Lung microvascular endothelial cell (primary cell): ENCODE data around the gene MARCHF10. TPM values are rescaled to one million over a fixed set of nuclear protein-coding genes. Genes with fewer than 3 reads are reported as not detected.

Source experiments
- DNase-seq, 2 donors: peaks; one replicate each; pipeline versions ENCODE4 v3.0.0 to v3.0.0-alpha.2; 2010; ENCODE audit warnings: low read depth in 2 of 2
- total RNA-seq: library from RNA; depleted of rRNA; stranded (reverse); fragments of >200 nt; gene quantifications from 2 replicates; pipeline ENCODE4 v1.2.1, GENCODE V29; 2014

The MARCHF10 gene
- total RNA-seq, 1 donor from 2014 or later = under 0.01 TPM

DNA sequence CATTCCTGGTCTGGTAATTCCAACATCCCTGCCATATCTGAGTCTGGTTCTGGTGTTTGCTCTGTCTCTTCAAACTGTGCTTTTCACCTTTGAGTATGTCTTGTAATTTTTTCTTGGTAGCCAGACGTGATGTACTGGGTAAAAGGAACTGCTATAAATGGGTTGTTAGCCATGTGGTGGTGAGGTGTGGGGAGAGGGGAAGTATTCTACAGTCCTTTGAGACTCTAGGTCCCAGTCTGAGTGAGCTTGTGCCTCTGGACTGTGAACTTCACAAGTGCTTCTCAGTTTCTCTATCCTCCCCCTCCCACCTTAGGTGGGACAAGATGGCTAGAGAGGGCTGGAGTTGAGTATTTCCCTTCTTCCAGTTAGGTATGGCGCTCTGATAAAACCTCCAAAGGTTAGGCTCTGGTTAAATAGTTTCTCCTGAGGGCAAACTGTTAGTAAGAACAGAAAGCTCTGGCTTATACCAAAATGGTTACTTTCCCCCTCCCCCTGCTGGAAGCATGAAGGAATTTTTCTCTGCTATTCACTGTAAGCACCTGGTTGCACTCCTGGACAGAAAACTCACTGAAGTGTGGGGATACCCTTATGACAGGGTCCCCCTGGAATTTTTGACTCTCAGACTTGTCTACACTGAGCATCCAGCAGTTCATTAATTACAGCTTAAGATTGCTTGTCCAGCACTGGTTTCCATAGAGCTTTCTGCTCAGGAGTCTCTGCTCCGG is 87.8 kb downstream of the MARCHF10 start:
- peak in 1 of 2 donors; percentile 56 for DNase-seq

DNA sequence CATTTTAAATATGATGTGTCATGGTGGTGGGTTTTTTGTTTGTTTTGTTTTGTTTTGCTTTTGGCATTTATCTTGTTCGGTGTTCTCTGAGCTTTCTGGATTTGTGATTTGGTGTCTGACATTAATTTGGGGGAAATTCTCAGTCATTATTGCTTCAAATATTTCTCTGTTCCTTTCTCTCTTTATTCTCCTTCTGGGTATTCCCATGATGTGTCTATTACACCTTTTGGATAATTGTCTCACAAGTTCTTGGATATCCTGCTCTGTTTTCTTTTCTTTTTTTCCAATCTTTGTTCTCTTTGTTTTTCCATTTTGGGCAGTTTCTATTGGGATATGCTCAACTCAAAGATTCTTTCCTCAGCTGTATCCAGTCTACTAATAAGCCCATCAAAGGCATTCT is 88.5 kb downstream of the MARCHF10 start:
- no peak for DNase-seq

DNA sequence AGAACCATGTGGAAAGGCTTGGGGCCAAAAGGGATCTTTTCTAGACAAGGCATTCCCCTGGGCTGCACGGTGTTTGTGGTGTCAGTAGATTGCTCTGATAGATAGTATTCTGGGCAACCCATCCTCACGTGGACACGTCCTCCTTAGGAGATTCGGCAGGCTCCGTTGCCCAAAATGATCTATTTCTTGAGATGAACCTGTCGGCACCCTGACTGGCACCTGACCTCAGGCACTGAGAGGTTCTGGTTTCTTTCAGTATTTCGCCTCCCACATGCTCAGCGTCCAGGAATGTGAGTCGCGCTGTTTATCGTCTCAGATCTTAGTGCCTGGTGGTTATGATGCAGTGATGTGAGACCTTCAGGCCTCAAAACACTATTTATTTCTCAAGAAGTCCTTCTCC is 89.7 kb downstream of the MARCHF10 start:
- no peak for DNase-seq

DNA sequence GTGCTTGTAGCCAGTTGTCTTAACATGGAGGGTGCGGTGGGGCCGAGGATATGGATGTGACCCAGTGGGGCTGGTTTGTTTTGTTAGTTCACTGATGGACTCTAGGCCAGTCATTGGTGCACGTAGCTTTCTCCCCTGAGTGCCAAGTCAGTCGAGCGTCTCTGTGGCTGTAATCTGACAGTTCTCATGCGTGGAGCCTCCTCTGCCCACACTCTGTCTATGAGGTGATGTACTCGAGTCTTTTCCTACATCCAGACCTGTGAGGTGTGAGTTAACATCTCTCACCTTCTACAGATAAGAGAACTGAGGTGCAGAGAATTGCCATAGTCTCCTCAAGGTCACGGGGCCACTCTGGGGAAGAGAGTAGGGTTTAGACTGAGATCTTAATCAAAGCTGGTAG is 90.2 kb downstream of the MARCHF10 start:
- DNase-seq = no peak

DNA sequence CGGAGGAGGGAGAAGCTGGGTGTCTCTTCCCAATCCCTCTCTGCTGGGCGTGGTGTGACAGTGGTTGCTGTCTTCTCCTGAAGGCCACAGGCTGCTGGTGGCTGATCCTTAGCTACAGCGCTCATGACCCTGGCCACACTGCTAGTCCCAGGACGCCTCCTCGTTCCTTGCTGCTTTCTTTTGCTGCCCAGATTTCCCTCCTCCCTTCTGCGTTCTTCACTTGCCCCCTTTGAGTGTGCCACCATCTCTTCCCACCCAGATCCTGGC is 90.6 kb downstream of the MARCHF10 start:
- no peak for DNase-seq

DNA sequence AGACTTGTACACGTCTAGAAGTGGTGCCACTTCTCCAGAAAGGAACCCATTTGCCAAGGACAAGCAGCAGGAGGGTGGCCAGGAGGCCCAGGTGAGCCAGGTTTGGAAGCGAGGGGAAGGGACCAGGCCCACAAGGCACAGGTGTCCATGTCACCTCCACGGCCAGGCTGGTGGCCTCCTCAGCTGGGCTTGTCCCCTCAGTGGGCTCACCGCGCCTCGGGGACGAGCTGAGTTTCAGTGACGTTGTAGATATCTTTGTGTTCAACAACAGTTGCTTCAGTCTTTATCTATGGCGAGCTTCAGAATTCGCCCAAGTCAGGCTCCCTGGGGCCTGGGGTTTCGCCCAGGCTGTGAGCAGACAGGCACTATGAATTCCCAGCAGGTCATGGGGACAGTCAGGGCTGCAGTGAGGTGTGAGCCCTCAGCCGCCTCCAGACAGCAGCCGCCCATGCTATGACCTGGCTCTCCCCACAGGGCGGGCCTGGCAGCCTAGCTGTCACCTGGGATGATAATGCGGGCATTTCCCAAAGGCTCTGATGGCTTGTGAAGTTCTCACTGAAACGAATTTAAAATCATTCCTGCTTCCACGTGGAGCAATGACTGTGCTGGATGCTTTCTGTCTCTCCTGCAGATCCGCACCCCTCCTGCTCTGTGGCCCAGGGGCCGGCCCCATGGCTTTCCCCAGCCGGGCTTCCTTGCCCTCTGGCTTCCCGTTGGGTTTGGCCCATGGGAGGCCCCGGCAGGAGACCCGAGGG is 91.1 kb downstream of the MARCHF10 start:
- DNase-seq = no peak

DNA sequence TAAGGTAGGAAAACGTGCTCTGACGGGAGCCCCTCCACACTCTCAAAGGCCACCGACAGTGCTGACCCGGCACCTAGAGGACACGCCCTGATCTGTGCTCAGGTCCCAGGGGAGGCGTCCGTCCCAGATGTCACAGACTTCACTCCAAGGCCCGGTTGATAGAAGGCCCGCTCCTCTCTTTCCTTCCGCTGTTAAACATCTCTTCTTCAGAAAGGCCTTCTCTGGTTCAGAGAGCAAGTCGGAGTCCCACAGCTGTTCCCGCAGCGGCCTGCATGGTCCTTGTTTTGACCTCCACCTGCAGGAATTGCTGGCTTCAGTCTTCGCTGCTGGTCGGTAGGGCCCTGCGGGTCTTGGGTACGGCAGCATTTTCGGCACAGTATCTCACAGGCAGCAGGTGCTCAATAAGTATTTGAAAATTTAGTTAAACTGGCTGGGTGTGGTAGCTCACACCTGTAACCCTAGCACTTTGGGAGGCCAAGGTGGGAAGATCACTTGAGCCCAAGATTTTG is 92.2 kb downstream of the MARCHF10 start:
- DNase-seq = no peak

DNA sequence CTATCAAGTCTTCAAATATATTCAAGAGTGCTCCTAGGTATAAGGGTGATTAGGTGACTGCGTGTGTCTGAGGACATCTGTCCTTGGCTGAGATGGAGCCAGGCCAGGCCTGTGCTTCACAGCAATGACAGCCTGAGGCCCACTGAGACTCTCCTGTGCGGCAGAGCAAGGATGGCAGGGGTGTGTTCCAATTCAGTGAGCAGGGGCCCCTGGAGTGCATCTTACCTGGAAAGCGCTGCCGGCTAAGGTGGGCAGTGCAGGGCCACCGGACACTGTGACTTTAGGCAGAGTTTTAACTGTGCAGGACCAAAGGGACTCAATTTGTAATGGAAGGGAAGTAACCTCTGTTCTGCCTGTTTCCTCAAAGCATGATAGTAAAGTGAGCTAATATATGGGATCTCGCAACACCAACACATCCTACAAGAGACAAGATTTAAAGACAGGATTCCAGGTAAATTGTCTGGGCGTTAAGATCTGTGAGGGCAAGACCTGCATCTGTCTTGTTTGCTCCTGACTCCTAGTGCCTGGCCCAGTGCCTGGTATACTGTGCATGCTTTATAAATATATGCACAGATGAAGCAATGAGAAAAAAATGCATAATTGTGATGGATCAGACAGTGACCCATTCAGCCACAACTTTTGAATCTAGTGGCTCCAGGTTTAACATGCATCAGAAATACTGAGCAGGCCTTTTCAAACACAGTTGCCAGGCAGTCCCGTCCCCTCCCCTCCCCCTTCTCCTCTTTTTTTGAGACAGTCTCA is 93.9 kb downstream of the MARCHF10 start:
- DNase-seq = no peak

DNA sequence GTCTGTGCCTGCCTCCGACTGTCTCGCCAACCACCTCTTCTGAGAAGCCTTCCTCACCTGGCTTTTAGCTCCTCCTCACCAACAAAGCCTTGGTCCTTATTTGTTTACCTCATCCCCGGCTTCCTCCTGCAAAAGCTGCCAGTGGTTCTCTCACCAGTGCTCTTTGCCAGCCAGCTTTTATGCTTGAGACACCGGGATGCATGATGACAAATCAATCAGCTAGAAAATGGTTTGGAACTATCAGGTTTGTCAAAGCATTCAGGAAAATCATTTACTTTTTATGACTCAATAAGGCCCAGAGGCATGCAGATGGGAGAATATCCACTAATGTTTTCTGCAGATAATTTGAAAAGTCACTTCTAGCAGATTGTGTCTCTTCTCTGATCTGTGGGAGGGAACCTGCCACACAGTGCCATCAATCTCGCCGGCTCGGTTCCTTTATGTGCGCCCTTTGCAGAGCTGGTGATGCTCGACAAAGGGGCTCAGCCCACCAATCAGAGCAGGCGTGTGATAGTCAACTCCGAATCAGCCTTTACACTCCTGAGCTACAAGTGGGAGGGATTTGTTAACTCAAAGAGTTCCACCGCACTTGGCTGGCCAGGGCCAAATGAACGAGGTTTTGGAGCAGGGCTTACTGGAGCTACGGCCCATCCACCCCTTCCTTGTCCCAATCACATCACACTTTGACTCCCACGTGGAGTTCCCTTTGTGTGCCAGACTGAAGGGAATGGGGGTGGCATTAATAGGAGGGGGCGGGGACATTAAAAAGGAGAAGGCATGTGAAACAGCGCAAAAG is 94.8 kb downstream of the MARCHF10 start:
- DNase-seq = no peak

DNA sequence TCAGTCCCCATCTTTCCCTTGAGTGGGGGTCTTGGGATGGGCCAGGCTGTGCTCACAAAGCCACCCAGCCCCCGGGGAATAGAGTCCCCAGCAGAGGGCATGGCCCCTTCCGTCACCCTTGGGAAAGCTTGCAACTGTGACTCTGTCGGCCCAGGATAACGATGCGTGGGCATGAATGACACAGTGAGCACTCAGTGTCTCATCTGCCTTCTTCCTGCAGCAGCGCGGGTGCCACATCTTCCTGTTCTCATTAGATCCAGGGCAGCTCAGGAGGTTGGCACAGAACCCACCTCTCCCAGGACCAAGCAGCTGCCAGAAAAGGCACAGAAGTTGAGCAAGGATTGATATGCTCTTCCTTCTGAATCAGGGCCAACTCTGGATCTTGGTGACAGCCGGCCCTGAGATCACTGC is 95.9 kb downstream of the MARCHF10 start:
- no peak for DNase-seq

DNA sequence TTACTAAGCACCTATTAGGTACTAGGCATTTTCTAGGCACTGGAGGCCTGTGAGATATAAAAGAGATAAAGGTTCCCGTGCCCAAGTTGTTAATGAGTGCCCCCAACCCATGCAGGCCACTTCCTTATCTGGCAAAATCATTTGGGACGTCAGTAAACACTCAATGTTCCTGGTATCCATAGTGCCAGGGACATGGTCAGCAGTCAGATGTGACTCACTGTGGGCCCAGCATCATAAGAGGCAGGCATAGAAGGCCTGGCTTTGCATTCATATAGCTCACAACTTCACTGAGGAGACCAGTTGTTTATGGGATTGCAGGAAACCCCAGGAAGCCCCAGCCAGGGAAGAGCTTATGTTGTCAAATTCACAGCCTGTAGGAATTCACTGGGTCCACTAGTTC is 99.5 kb downstream of the MARCHF10 start:
- DNase-seq = no peak

DNA sequence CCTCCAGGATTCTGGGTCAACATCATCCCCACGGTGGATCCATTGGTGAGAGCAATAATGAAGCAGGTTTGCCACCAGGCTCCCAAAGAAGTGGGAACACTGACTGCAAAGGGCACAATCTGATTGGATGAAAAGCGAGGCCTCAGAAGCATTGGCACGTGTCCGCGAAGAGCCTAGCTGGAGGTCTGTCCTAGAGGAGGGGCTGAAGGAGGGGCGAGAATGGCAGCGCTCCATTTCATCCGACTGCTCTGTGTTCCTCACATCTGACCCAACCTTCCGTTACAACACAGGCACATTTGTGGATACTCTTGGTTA is 100.7 kb downstream of the MARCHF10 start:
- DNase-seq = no peak

DNA sequence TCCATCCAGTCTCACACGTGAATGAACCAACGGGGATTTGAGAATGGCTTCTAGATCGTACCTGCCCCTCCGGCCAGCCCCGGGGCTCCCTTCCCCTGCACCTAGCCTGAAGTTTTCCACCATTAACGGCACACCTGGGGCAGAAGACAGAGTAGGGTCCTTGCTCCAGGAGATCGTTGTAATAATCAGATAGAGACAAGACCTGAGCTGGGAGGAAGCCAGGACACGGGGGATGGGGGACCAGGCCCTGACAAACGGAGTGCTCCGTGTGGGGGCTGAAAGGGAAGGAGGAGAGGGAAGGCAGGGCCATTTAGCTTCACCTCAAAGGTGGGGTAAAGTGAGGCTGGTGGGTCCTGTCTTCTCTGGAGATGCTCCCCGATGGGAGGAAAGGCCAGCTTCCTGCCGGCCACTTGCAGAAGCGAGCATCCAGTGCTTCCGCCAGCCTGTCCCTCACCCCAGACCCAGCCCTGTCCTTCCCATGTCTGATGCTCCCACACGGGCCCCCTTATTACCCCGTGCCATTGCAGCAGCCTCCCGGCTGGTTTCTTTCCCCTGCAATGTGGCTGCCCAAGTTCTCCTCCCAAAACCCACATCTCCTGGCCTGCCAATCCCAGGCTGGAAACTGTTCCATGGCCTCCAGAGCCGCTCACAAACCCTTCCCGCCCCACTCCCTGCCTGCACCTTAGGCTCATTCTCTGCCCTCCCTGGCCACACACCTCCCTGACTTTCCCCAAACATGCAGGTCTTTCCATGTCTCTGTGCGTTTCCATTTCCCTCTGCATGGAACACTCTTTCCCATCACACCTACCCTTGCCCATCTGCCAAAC is 101.3 kb downstream of the MARCHF10 start:
- no peak for DNase-seq

DNA sequence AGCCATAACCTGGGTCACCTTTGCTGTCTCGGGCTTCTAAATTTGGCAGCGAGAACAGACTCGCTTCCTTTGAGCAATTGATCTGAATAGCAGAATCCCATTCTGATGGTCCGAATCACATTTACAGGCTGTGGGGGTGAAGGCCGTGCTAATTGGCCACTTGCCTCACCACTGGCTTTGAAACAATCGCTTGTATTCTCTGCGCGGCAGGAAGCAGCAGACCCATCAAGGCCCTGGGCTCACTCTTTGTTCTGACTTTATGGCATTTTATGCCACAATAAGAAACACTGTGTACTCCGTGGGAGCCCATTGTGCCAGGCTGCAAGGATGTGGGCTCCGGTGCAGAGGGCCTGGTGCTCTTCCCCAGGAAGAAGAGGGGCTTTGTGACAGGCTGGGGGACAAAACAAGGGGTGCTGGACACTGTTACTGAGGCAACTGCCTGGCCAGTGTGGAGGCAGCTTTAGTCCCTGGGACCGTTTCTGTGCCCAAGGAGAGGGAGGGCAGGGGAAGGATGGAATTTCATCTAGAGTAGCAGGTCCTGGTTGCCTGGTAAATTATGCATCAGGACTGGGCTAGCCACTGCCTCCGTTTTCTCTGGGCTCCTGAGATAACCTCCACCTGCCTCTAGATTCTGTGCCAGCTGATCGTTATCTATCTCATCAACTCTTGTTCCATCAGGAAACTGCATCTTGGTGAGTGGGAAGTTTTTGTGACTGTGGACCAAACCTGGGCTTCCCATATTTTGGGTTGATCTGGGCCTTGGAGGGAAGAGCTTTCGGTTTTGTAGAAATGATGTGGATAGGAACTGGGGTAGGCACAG is 102.1 kb downstream of the MARCHF10 start:
- DNase-seq = peak; percentile 50 to 75

DNA sequence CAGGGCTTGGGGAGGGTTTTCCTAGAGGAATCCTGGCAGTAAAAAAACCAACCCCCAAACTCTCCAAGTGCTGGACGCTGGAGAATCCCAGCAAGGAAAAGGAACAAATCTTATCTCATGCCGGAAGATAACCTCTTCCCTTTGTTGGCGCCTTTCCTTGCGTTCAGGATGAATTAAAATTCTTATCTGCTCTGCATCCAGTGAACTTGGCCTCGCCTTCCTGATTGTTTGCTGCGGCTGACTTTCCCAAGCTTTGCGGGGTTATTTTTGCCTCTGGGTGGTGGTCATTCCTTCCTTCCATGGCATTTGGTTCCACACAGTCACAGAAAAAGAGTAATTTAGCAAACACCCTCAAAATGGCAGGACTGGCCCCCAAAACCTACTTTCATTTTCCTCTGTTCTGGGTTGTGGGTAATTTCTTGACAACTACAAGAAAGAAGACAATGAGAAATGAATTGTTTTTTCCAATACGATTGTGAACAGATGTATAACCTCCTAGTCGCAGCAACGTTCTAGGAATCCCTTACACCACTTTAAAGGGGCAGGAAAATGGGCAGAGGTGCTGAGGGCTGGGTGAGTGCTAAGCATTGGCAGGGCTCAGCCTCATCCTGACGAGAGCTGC is 102.8 kb downstream of the MARCHF10 start:
- peak; percentile 57 to 76 for DNase-seq

DNA sequence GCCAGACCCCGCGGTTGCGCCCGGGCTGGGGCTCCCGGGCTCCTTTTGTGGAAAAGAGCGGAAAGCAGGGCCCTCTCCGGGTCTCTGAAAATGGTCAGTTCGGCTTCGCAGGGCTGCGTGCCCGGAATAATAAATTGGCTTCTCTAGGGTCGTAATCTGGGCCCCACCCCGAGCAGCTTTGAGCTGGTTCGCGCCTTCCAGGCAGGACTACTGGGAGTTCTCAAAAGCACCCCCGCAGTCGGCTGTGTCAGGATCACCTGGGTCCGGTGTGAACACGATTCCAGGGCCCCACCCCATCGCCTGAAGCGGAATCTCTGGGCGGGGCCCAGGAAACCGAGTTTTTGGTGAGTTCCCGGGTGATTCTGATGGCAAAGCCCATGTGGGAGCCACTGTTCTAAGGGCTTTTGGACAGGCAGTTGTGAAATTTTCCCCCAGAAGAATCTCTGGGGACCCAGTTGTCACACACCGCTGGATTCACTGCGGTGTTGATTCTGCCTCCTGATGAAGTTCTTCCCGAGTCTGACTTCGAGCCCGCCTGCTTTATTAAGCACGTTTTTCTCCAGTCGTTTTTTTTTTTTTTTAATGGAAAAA is 103.6 kb downstream of the MARCHF10 start:
- DNase-seq = peak in 1 of 2 donors; percentile 51

DNA sequence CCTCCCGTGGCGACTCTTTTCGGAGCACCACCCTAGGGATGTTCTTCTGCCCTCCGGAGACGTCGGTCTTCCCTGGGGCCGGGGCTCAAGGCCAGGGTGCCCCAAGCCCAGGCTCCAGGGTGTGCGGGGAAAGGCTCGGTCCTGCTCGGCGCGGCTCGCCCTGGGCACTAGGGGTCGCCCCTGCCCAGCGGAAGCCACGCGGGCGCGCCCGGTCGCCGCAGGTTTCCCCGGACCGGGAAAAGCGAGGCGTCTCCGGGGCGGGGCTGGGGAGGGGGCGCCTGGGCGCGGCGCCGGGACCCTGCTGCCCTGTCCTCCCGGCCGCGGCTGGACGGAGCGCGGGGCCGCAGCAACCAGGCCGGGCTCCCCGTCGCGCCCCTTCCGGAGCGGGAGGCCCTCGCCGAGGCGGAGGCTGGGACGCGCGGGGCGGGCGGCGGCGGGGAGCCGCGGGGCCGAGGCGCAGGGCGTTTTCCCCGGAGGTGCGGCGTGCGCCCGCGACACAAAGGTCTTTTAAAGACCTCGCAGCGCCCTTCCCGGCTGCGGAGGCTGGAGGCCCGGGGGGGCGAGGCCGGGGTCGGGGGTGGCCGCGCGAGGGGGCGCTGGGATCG is 104.2 kb downstream of the MARCHF10 start:
- peak; percentile 67 to 79 for DNase-seq

DNA sequence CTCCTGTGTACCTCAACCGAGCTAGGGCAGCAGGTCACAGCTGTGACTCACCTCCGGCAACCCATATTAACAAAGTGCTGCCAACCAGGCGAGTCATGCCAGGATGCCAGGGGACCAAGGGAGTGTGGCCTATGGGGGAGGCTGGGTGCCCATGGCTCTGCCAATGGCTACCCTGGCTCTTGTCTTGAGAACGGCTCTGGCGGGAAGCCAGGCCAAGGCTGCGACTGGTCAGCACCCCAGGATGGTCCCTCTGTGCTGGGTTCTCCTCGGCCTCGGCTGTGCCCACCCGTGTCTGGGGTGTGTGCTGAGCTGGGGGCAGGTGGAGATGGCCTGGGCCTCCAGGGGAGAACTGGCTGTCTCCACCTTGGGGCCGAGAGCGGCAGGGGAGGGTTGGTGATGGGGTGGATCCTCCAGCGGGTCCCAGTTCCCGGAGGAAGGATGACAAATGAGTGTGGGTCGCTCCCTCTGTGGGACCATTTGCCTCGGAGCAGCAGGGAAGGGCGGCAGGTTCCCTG is 104.8 kb downstream of the MARCHF10 start:
- no peak for DNase-seq
